K562 (cell line): Measurements from ENCODE around the gene PSMD14. TPM values are rescaled to one million over a fixed set of nuclear protein-coding genes. Genes with fewer than 3 reads are reported as not detected.

ENCODE experiments used
- DPF2 ChIP-seq: fragments of 450-650 bp; IDR thresholded peaks from 2 replicates; pipeline ENCODE4 v1.6.1; 2016
- KDM5B ChIP-seq: fragments of 200-600 bp; sonication (generic); IDR thresholded peaks from 2 replicates; pipeline ENCODE4 v1.6.1; 2012; ENCODE audit warnings: low read depth, mild to moderate bottlenecking, moderate library complexity, low read length, control low read depth, inconsistent platforms; ENCODE audit not compliant: insufficient replicate concordance
- KLF10 ChIP-seq: fragments of 250-450 bp; sonication (Bioruptor Pico); IDR thresholded peaks from 2 replicates; pipeline ENCODE4 v1.6.1; 2021; ENCODE audit warnings: matching md5 sums
- MAZ ChIP-seq, 2 experiments: fragments of 450-650 bp in 1 of 2; sonication (generic) in 1 of 2; formaldehyde crosslinking; IDR thresholded peaks in 1 of 2; conservative IDR thresholded peaks in 1 of 2; 2 replicates each; pipeline versions ENCODE4 v1.4.0 to v1.5.0; 2020; ENCODE audit warnings: mild to moderate bottlenecking in 1 of 2, missing genetic modification reagents in 1 of 2
- MTA1 ChIP-seq: fragments of 450-650 bp; IDR thresholded peaks from 2 replicates; pipeline ENCODE4 v1.6.1; 2017; ENCODE audit warnings: borderline replicate concordance
- XRCC5 ChIP-seq: fragments of 200-400 bp; formaldehyde crosslinking; IDR thresholded peaks from 2 replicates; pipeline ENCODE4 v1.6.1; 2017; ENCODE audit warnings: low read depth, mild to moderate bottlenecking, low read length
- YY1 ChIP-seq, 3 experiments: IDR thresholded peaks; 2 replicates each; pipeline ENCODE4 v1.6.1; 2011; ENCODE audit warnings: low read length in 2 of 3, mild to moderate bottlenecking in 2 of 3, moderate library complexity in 2 of 3, borderline replicate concordance in 1 of 3, control low read depth in 1 of 3, low read depth in 1 of 3; ENCODE audit not compliant: insufficient read depth in 3 of 3, insufficient replicate concordance in 2 of 3, control insufficient read depth in 1 of 3, insufficient read length in 1 of 3; ENCODE audit errors: extremely low read depth in 1 of 3
- ZBTB17 ChIP-seq: fragments of 450-650 bp; formaldehyde crosslinking; IDR thresholded peaks from 2 replicates; pipeline ENCODE4 v1.4.0; 2020; ENCODE audit warnings: mild to moderate bottlenecking
- ZNF766 ChIP-seq: fragments of 200-800 bp; sonication (Bioruptor generic); conservative IDR thresholded peaks from 2 replicates; pipeline ENCODE4 v1.6.1; 2016; ENCODE audit warnings: missing genetic modification characterization, missing compliant biosample characterization
- polyA plus RNA-seq, 8 experiments: library from polyadenylated mRNA; depleted of rRNA in 4 of 8; stranded (reverse) in 5 of 8; unstranded in 3 of 8; fragments of >200 nt; fragmentation: Nextera tagmentation in 2 of 8; fragmentation: Illumina TruSeq in 1 of 8; extraction: Ambion mirVana in 2 of 8; extraction: Trizol in 1 of 8; gene quantifications; 2 replicates each; pipeline versions ENCODE4 v1.2.1 to v1.2.3, GENCODE V29; 2011 to 2014; ENCODE audit warnings: inconsistent platforms in 1 of 8, missing spikeins in 1 of 8
- total RNA-seq, 7 experiments: library from RNA; depleted of rRNA in 6 of 7; stranded (reverse); fragments of >200 nt in 6 of 7; fragmentation: Illumina TruSeq in 2 of 7; extraction: Trizol in 2 of 7; gene quantifications; 2 replicates each; pipeline versions ENCODE4 v1.2.1 to v1.2.3, GENCODE V29; 2011 to 2021; ENCODE audit warnings: low replicate concordance in 1 of 7
- TF ChIP-seq, protein P1 (sequence below): fragments of 250-450 bp; sonication (Bioruptor Pico); IDR thresholded peaks from 2 replicates; pipeline ENCODE4 v1.4.0; 2020; ENCODE audit warnings: mild to moderate bottlenecking, moderate library complexity
- TF ChIP-seq, protein P2 (sequence below): fragments of 450-650 bp; IDR thresholded peaks from 2 replicates; pipeline ENCODE4 v1.6.1; 2016; ENCODE audit warnings: mild to moderate bottlenecking, moderate library complexity

PSMD14 gene
- total and polyA plus RNA-seq, 9 of the 15 experiments (the other 6 are each of a cell fraction or from before 2014, with no cell fraction given) = 151 to 515 (median 228) TPM

DNA sequence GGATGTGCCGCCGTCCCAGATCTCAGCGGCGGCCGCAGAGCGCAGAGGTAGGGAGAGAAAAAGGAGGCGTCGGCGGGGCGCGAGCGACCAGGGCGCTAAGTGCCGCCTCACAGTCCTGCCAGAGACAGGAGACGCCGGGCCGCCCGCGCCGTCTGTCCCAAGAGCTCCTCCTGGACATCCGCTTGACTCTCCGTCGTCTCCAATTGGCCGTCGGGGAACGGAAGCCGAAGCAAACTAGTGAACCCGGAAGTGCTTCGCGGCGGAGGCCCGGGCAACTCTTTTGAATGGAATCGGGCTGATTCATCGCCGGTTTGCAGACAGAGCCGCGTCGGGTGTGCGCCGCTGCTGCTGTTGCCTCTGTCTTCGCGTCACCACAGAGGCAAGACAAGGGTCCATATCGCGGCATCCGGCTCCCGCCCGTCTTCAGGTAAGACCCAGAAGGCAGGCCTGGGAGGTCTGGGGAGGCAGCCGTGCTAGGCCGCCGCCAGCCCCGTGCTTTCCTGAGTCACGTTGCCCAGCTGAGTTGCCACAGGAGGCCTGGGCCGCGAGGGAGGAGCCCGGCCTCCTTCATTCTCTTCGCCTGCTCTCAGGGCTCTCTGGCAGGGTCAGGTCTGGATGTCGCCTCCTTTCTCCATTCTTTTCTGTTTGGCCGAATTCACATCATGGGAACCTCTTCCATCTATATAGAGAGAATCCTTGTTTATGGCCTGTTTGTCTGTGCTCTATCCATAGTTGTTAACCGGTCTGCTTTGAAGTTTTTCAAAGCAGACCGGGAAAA lies at the start of gene PSMD14 (continued):
- TF ChIP-seq YY1 (IDR thresholded peaks at IDR 0.05; ENCODE audit: borderline replicate concordance in 1 of 3, control insufficient read depth in 1 of 3, extremely low read depth in 1 of 3, insufficient read depth in 3 of 3, insufficient read length in 1 of 3, insufficient replicate concordance in 2 of 3, low read depth in 1 of 3, low read length in 2 of 3) (peak in 1 of 3 experiments; percentile 40), ZBTB17 (CRISPR knock-in tag) (peak; percentile 73; the same call in 1 of the 2 replicates), XRCC5 (peak; percentile 49), KDM5B (peak; percentile 86), ZNF766 (CRISPR knock-in tag) (peak; percentile 53; the same call in 1 of the 2 replicates), DPF2 (0 out of 2 replicates have a peak, but pooled peaks have one; percentile 46), MAZ (CRISPR knock-in tag; conservative IDR thresholded peaks at IDR 0.05 in 1 of 2, IDR thresholded peaks at IDR 0.05 in 1 of 2) (peak in 1 of 2 experiments; percentile 78; a peak in 3 of 4 replicates), MTA1 (peak; percentile 65; the same call in 1 of the 2 replicates), KLF10 (no peak)
- TF ChIP-seq, protein P1, sequence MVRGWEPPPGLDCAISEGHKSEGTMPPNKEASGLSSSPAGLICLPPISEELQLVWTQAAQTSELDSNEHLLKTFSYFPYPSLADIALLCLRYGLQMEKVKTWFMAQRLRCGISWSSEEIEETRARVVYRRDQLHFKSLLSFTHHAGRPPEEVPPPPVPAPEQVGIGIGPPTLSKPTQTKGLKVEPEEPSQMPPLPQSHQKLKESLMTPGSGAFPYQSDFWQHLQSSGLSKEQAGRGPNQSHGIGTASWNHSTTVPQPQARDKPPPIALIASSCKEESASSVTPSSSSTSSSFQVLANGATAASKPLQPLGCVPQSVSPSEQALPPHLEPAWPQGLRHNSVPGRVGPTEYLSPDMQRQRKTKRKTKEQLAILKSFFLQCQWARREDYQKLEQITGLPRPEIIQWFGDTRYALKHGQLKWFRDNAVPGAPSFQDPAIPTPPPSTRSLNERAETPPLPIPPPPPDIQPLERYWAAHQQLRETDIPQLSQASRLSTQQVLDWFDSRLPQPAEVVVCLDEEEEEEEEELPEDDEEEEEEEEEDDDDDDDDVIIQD (CRISPR knock-in tag) = 0 out of 2 replicates have a peak, but pooled peaks have one; percentile 7
- TF ChIP-seq, protein P2, sequence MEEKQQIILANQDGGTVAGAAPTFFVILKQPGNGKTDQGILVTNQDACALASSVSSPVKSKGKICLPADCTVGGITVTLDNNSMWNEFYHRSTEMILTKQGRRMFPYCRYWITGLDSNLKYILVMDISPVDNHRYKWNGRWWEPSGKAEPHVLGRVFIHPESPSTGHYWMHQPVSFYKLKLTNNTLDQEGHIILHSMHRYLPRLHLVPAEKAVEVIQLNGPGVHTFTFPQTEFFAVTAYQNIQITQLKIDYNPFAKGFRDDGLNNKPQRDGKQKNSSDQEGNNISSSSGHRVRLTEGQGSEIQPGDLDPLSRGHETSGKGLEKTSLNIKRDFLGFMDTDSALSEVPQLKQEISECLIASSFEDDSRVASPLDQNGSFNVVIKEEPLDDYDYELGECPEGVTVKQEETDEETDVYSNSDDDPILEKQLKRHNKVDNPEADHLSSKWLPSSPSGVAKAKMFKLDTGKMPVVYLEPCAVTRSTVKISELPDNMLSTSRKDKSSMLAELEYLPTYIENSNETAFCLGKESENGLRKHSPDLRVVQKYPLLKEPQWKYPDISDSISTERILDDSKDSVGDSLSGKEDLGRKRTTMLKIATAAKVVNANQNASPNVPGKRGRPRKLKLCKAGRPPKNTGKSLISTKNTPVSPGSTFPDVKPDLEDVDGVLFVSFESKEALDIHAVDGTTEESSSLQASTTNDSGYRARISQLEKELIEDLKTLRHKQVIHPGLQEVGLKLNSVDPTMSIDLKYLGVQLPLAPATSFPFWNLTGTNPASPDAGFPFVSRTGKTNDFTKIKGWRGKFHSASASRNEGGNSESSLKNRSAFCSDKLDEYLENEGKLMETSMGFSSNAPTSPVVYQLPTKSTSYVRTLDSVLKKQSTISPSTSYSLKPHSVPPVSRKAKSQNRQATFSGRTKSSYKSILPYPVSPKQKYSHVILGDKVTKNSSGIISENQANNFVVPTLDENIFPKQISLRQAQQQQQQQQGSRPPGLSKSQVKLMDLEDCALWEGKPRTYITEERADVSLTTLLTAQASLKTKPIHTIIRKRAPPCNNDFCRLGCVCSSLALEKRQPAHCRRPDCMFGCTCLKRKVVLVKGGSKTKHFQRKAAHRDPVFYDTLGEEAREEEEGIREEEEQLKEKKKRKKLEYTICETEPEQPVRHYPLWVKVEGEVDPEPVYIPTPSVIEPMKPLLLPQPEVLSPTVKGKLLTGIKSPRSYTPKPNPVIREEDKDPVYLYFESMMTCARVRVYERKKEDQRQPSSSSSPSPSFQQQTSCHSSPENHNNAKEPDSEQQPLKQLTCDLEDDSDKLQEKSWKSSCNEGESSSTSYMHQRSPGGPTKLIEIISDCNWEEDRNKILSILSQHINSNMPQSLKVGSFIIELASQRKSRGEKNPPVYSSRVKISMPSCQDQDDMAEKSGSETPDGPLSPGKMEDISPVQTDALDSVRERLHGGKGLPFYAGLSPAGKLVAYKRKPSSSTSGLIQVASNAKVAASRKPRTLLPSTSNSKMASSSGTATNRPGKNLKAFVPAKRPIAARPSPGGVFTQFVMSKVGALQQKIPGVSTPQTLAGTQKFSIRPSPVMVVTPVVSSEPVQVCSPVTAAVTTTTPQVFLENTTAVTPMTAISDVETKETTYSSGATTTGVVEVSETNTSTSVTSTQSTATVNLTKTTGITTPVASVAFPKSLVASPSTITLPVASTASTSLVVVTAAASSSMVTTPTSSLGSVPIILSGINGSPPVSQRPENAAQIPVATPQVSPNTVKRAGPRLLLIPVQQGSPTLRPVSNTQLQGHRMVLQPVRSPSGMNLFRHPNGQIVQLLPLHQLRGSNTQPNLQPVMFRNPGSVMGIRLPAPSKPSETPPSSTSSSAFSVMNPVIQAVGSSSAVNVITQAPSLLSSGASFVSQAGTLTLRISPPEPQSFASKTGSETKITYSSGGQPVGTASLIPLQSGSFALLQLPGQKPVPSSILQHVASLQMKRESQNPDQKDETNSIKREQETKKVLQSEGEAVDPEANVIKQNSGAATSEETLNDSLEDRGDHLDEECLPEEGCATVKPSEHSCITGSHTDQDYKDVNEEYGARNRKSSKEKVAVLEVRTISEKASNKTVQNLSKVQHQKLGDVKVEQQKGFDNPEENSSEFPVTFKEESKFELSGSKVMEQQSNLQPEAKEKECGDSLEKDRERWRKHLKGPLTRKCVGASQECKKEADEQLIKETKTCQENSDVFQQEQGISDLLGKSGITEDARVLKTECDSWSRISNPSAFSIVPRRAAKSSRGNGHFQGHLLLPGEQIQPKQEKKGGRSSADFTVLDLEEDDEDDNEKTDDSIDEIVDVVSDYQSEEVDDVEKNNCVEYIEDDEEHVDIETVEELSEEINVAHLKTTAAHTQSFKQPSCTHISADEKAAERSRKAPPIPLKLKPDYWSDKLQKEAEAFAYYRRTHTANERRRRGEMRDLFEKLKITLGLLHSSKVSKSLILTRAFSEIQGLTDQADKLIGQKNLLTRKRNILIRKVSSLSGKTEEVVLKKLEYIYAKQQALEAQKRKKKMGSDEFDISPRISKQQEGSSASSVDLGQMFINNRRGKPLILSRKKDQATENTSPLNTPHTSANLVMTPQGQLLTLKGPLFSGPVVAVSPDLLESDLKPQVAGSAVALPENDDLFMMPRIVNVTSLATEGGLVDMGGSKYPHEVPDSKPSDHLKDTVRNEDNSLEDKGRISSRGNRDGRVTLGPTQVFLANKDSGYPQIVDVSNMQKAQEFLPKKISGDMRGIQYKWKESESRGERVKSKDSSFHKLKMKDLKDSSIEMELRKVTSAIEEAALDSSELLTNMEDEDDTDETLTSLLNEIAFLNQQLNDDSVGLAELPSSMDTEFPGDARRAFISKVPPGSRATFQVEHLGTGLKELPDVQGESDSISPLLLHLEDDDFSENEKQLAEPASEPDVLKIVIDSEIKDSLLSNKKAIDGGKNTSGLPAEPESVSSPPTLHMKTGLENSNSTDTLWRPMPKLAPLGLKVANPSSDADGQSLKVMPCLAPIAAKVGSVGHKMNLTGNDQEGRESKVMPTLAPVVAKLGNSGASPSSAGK = peak; percentile 90
